NCI-H2227 (cell line): ENCODE data around the gene WDR33.
"Not testable (repeated sequence)": the region's sequence is repeated elsewhere in the genome, so short reads cannot be mapped to it uniquely, and the experiment has no call there.

Experiments used
- DNase-seq: peaks from one replicate; lab custom pipeline; 2025; ENCODE audit not compliant: unreplicated experiment; lab: John Stamatoyannopoulos, UW

Gene WDR33

DNA sequence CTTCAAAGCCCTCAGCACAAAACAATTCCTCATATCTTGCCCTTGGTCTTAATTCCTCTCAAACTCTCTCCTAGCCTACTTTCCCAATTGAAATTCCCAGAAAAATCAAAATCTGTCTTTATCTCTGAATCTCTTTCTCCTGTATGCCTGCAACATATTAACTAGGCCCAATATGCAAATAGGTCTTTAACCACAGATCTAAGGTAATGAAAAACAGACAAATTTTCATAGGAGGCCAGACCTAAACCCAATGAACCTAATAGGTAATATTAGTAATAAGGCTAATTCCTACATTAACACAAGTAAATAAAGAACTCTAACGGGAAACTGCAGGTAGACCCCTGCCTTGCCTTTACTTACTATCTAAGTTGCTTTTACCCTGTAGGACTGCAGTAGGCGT, 41.4 kb downstream of the WDR33 start:
- DNase-seq = no peak

DNA sequence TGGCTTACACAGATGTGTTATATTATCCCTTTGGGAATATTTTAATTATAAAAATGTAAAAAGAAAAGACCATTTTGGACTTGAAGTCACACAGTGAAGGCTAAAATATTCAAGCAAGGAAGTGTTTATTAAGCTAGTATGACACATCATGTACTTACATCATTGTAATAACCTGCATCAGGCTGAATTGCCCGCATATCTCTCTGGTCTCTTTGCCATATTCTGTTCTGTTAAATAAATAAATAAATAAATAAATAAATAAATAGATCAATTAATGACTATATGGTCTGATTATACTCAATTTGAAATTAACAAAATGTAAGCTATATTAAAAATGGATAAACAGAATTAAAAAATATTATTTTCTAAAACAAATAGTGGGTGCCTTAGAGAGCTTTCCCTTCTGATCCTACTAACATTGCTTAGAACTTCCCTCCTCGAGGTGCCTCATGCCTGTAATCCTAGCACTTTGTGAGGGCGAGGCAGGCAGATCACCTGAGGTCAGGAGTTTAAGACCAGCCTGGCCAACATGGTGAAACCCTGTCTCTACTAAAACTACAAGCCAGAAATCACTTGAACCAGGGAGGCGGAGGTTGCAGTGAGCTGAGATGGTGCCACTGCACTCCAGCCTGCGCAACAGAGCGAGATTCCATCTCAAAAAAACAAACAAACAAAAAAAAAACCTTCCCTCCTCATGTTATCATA, 42.0 kb downstream of the WDR33 start:
- DNase-seq = no peak

DNA sequence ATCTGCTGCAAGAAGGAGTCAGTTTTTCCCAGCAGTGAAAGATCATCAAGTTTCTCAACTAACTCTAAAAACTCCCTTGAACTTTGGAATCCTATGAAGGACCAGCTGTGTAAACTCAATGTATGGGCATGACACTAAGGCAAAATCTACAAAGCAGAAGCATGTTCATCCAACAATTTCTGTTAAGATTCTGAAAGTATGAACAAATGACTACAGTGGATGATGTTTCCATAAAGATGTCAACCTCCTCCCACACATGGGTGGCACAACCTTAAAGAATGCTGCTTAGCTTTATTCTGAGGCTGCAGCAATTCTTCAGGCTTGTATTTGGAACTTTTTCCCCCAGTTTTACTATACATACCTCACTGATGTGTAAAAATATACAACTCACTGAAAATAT, 47.2 kb downstream of the WDR33 start:
- no peak for DNase-seq

DNA sequence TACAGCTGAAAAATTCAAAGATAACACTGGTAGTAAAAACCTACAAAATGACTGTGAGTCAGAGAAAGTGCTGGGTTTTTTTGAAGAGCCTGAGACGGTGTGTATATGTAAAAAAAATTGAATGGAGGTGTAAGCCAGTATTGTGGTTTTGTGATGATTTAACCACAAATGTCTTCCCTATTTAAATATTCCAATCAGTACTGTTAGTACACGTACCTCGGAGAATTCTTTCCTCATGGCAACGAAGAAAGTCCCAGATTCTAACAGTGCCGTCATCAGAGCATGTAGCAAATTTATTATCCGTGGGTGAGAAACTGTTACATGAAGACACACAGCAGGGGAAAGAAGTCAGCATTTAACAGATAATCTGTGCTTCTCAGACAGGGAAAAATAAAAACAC, 48.1 kb downstream of the WDR33 start:
- DNase-seq = no peak

DNA sequence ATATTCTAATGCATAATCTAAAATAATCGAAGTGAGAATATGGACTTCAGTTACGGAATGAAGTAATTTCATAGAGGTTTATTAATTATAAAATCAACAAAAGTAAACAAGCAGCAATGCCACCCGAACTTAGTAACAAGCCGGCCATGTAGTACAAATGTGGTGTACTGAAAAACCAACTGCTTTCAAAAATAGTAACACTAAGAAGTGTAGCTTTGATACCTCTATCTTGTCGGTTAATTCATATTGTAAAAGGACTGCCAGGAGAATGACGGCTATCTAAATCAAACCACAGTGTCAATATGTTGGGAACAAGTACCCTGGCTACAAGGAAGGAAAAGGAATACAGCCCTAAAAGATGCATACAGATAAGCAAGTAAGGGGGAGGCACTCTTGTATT, 48.5 kb downstream of the WDR33 start:
- no peak for DNase-seq

DNA sequence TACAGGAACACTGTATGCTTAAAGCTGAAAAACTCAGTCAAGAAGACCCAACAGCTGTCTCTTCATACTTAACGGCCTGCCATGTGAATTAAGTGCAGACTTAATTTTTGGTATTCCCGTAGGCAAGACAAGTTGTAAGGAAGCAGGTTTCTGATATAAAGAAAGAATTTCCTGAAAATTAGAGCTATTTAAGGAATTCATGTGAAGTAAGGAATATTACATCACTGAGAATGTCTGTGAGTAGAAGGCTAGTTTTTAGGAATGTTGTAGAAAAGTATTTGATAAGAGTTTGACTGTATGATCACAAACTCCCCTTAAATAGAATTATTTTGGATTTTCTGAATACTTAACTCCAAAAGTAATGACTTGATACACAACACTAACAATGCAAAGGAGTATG, 51.0 kb downstream of the WDR33 start:
- no peak for DNase-seq

DNA sequence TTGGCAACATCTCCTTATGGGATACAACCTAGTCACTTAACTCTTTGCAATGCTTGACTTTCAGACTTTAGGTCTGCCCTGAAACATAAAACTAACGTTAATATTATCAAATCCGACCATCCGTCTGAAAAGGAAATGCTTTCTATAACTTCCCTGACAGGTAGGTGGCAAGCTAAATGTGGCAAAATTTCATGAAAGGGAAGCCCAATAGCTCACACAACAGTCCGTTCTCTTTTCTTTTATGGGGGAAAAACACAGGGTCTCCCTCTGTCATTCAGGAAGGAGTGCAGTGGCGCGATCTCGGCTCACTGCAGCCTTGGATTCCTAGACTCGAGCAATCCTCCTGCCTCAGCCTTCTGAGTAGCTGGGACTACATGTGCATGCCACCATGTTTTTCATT, 56.8 kb downstream of the WDR33 start:
- DNase-seq = no peak

DNA sequence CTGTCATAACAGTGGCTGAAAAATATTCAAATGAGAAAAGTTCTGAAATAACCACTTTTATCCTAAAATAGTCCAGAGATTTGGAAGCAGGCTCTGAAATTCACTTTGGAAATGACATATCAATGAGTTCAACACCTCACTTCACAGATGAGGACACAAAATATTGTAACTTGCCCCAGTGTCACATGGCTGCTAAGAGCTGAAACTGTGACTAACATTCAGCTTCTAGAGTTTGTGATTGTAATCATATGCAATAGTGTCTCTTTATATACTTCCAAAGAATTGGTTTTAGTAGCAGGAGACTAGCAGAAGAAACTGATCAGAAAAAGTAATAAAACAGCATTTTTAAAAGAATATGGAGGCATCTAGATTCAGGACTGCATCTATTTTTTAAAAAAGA, 57.6 kb downstream of the WDR33 start:
- DNase-seq = no peak

DNA sequence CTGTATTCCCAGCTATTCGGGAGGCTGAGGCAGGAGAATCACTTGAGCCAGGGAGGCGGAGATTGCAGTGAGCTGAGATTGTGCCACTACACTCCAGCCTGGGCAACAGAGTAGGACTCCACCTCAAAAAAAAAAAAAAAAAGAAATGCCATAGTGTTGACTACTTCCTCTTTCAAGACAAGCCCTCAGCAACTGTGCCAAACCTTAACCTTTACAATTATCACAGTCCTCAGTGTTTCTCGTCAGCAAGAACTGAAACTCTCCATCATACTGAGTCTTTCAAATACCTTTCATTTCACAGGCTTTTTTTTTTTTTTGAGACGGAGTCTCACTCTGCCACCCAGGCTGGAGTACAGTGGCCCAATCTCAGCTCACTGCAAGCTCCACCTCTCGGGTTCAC, 61.4 kb downstream of the WDR33 start:
- not testable (repeated sequence) for DNase-seq

DNA sequence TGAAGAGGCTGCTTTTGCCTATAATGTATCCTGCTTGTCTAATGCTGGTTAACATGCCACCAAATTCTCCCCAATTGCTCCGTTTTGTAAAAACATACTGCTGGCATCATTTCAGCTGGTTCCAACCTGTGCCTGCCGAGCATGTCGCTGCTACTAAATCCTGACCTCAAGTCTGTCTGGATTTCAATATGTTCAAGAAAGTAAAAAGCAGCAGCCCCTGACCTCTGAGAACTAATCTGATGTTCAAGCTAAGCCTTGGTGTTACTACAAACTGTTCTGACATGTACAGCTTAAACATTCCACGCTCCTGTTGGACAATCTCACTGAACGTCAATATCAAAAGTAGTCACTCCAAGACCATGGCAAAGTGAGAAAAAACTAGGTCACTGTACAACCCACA, 63.4 kb downstream of the WDR33 start:
- no peak for DNase-seq

DNA sequence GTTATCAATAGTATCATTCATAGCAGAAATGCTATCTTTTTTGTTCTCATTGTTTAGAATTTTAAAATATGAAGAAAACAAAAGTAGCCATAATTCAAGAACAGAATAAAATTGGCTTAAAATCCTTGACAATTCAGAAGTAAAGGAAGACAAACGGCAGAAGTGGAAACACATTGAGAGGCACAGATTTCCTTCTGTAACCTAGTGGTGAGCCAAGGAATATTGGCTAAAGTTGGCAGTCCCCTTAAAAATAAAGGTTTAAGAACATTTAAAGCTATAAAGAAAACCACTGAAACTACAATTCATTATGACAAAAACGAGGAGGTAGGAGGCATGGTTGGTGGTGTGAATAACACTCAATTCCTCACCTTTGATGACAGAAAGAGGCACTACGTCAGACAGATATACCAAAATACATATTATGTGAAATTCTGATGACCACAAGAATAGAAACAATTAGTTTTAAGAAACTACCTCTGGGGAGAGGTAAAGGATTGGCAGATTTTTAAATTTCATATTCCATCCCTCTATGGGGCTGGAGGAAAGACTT, 67.4 kb downstream of the WDR33 start:
- no peak for DNase-seq

DNA sequence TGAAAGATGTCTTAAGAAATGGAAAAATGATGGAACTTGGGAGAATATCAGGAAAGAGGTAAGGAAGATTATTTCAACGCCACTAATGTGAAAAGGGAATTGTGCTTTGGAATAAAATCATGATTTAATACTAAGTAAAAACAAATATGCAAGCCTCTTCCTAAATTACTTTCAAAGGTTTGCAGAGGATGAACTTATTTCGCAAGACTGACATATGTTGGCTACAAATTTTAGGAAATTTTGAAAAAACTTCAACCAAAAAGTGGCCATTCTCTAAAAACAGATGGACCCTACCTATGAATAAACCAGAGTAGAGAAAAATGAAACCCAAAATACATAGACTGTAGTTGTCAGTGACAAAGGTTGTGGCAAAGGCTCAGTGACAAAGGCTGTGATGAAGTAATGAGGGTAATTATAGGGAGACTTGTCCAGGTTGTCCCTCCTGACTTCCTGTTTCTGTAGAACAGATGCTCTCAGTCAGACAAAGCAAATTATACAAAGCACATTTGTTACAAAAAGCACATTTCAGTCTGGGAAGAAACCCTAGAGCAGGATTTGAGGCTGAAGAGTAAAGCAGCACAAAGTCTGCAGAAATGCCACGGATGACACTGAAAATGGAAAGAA, 70.2 kb downstream of the WDR33 start:
- peak; percentile 25 for DNase-seq

DNA sequence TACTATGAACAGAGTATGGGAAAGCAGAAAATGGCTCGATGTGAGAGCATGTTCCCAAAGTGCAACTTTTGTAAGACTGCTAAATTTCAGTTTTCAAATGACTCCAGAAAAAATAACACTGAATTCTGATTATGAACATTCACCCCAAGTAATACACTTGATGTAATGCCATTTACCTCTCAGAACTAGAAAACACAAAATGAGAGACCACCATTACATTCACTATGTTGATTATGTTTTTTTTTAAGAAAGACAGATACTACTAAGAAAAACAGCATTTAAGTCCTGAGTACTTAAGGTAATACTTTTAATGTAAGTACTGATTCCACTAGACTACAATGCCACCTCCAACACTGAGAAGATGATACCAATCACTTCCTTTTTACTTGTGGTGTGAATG, 71.2 kb downstream of the WDR33 start:
- DNase-seq = no peak

DNA sequence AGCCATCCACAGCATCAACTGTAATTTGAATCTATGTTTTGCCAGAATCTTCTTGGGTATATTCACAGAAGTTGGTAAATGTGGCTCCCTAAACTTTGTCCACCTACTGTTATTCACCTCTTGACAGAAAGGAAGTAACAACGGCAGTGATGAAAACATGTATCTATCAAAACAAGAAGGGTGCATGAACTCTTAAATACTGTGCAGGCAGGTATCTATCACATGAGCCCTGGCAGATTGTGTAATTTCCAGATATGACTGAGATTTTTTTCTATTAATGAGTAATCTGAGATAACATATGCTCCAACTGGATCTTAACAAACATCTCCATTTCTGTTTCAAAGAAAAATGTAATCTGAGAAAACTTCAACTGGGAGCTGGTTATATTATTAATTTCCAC, 73.1 kb downstream of the WDR33 start:
- DNase-seq = no peak

DNA sequence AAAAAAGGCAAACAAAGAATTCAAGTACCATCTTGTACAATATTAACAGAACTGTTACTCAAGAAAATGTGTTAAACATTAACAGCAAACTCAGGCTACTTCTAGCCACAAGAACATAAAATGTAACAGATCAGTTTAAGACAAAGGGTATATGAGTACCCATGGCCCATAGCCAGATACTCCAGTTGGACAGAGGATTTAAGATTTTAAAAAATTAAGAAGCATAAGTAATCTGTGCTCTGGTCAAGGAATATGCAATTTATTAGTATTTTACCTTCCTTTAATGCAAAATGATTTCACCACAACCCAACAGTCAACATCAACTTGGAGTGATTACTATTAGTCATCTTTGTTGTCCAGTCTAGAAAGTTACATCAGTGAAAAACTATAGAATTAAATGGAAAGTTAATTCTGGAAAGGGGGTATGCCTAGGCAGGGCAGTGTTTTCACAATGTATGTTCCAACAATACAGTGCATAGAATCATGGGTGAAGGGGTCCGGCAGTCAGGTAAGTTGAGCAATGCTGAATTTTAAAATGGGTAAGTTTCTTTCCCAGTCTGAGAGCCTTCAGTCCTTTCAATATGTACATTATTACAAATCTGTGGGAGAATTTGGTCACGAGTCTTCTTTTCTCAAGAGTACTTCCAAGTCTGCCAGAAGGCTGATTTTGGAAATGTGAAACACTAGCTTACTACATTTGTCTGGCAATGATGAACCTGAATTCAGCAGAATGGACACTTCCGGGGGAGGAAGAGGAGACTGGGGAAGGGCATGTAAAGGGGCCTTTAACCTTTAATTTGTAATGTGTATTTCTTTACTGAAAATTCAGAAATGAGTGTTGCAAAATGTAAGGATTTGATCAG, 75.2 kb downstream of the WDR33 start:
- no peak for DNase-seq

DNA sequence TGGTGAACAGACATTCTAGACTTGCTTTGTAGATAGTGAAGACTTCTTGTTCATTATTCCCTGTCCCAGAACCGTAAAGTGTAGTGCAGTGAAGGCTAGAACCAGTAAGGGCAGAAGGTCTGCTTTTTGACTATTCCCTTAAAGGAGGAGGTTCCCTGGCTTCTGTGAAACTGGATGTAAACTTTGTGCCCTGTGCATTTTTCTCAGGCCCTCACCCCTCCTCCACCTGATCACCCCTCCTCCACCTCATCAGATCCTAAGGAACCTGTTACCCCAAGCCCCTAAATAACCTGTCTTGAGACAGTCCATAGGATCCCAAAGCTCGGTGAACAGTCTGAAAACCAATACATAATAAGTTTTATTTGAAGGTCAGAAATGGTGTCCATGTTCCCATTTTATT, 75.9 kb downstream of the WDR33 start:
- DNase-seq = no peak

DNA sequence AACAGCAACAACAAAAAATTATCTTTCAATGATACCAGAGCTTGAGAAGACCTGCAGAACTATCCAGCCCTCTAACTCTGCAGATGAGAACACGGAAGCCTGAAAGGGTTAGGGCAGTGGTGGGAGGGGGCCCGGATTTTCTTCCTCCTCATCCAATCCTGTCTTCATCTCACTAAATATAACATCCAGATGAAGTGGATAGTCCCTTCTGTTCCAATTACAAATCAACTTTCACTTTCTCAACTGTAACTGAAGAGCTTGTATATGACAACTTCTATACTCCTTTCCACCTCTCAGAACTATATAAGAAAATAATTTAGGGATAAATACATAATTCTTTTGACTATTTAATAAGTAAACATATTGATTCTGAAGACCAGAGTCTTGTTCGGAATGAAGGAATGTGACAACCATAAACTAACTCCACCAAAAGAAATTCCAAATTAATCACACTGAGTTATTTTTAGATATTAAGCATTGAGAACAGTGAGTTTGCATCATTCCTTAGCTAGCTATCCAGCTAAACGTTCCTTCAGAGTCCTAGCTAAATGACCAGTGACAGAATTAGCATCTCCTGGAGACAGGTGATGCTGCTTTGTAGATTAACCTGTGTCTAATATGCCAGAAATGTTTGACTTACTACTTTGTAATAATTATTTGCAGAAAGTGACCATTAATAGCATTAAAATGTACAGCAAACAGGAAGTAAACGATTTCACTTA, 77.0 kb downstream of the WDR33 start:
- no peak for DNase-seq

DNA sequence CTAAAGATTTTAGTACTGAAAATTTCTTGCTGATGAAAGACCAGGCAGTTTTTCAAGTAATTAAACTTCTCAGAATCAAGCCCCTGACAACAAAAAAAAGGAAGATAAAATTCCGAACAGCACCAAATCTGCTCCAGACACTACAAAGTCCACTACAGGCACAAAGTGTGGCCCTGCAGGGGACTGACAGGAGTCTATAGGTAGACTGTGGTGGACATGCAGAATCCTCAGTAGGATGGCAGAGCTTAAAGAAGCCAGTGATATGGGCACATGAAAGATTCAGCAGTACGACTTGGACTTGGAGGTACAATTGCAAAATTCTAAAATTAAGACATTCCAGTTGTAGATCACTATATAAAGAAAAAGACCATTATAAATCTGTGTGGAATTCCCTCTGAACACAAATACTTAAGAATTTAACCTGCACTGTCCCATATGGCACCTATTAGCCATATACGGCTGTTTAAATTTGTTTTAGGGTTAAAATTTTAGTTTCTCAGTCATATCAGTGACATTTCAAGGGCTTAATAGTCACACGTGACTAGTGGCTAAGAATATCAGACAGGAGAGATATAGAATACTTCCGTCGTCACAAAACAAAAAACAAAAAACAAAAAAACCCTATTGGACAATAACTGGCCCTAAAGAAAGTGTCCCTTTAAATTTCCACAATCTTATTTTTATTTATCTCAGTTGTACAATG, 77.7 kb downstream of the WDR33 start:
- DNase-seq = no peak

DNA sequence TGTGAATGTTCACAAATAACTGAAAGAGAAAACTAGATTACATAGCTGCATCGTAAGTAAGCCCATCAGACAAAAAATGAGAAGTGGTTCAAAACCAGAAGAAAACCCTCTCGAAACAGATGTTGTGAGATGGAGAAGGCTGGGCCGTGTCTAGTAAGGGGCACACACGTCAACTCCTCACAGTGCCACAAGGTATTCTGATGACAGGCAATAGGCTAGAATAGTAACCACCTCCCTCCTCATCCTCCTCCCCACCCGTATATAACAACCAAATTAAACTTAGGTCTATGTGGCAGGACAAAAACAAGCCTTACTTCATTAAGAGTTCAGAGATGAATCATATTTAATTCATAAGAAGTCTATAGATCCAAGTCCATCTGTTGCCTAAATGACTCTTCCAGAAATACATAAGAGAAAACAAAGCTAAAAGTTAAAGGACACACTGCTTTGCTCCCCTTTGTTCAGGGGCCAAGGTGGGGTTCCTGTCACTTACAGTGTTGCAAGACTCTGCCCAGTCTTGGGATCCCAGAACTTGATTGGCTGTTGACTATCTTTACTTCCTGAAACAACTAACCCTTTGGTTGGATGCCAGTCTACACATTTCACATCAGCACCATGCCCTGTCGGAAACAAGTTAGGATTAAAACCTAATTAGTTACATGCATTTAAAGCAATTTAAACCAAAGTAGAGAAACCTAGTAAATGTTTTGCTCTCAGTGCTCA, 84.7 kb downstream of the WDR33 start:
- DNase-seq = no peak

DNA sequence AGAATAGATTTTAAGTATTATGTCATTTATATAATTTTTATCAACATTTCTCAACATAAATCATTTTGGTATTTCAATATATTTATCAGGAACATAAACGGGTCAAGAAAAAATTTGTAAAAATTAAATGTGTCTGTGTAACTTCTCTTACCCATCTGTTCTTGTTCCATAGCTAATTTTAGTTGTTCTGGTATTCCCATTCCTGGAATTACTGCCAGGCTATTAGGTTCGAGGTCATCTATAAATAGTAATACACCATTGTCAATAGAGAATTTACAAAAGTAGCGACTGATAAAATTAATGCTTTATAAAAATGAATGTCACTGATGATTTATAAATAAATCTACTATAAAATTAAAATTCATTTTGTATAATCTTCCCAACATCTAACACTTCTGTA, 88.2 kb downstream of the WDR33 start:
- DNase-seq = no peak
